Esophagus muscularis mucosa (tissue), 4 donors: ENCODE results near the gene GTF2H3. TPM values are rescaled to one million over a fixed set of nuclear protein-coding genes. Genes with fewer than 3 reads are reported as not detected.
"Not testable (repeated sequence)": the region's sequence is repeated elsewhere in the genome, so short reads cannot be mapped to it uniquely, and the experiment has no call there.

Experiments used
- DNase-seq: peaks from one replicate; pipeline ENCODE4 v3.0.0-alpha.2; 2017; ENCODE audit errors: extremely low spot score
- H3K27ac ChIP-seq, 4 donors: fragments of 200-600 bp; sonication (generic); replicated peaks in 1 of 4; 1 replicate in 3 of 4; 2 replicates in 1 of 4; pipeline ENCODE4 v1.5.1; 2016 to 2019; ENCODE audit warnings: mild to moderate bottlenecking in 1 of 4
- H3K27me3 ChIP-seq, 4 donors: fragments of 200-600 bp; sonication (generic); one replicate each; pipeline versions ENCODE4 v1.5.1 to v1.6.0; 2016 to 2019
- H3K36me3 ChIP-seq, 4 donors: fragments of 200-600 bp; sonication (generic); one replicate each; pipeline ENCODE4 v1.5.1; 2016 to 2019
- H3K4me1 ChIP-seq, 4 donors: fragments of 200-600 bp; sonication (generic); one replicate each; pipeline ENCODE4 v1.5.1; 2016 to 2019
- H3K4me3 ChIP-seq, 4 donors: fragments of 200-600 bp; sonication (generic); 1 replicate in 2 of 4; 2 replicates in 2 of 4; pipeline ENCODE4 v1.5.1; 2016 to 2019; ENCODE audit warnings: mild to moderate bottlenecking in 4 of 4, moderate library complexity in 1 of 4
- H3K9me3 ChIP-seq, 4 donors: fragments of 200-600 bp; sonication (generic); 1 replicate in 3 of 4; 2 replicates in 1 of 4; pipeline ENCODE4 v1.5.1; 2016 to 2019
- EP300 ChIP-seq: sonication (generic); formaldehyde crosslinking; IDR thresholded peaks from one replicate; pipeline ENCODE4 v1.6.1; 2017; ENCODE audit warnings: antibody characterized with exemption
- POLR2A ChIP-seq: fragments of 450-650 bp; IDR thresholded peaks from one replicate; pipeline ENCODE4 v1.6.1; 2017; ENCODE audit warnings: antibody characterized with exemption, moderate library complexity, mild to moderate bottlenecking, low read depth
- POLR2AphosphoS5 ChIP-seq, 2 donors: sonication (generic); formaldehyde crosslinking; IDR thresholded peaks; one replicate each; pipeline ENCODE4 v1.6.1; 2017; ENCODE audit warnings: antibody characterized with exemption in 2 of 2
- WGBS: methylation state at CpG from one replicate; pipeline ENCODE4 v1.1.5; 2018; 5-methylcytosine and 5-hydroxymethylcytosine counted together
- intact Hi-C: fragments of 100-400 bp; cut with DNase I; formaldehyde crosslinking; loops from one replicate; pipeline ENCODE4 v1.15.1; 2023
- total RNA-seq, 4 donors: library from RNA; depleted of rRNA; stranded (reverse); fragments of >200 nt; gene quantifications; one replicate each; pipeline versions ENCODE4 v1.1.0 to v1.2.1, GENCODE V29; 2016
- TF ChIP-seq, protein P1 (sequence below), 3 experiments: fragments of 200-600 bp in 2 of 3; fragments of 450-650 bp in 1 of 3; sonication (generic) in 2 of 3; IDR thresholded peaks; one replicate each; pipeline ENCODE4 v1.5.1; 2017 to 2019; ENCODE audit warnings: antibody characterized with exemption in 3 of 3, mild to moderate bottlenecking in 2 of 3, moderate library complexity in 1 of 3

Gene GTF2H3
- total RNA-seq, 4 donors from 2014 or later: 9.9 to 24.3 (median 18.7) TPM

DNA sequence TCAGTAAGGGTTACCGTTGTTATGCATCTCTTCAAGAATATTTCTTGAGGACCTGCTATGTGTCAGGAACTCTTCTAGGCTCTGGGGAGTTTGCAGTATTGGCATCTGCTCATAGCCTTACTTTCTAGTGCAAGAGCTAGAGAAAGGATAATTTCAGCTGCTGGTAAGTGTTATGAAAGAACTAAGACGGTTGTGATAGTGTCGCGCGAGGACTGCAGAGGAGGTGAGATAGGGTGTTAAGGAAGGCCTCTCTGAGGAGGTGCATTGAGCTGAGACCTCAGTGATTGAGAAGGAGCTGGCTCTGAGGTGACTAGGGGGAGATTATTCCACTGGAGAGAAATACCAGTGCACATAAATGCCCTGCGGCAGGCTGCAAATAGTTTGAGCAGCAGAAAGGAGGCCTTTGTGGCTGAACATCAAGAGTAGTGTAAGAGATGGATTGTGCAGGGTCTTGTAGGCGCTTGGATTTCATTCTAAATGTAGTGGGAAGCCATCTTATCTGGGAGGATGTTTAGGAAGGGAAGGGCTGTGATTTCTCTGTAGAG lies 30.9 kb upstream of the GTF2H3 start:
- TF ChIP-seq POLR2AphosphoS5 (IDR thresholded peaks at IDR 0.05) (no peak), EP300 (no peak), POLR2A (no peak)
- TF ChIP-seq, protein P1, sequence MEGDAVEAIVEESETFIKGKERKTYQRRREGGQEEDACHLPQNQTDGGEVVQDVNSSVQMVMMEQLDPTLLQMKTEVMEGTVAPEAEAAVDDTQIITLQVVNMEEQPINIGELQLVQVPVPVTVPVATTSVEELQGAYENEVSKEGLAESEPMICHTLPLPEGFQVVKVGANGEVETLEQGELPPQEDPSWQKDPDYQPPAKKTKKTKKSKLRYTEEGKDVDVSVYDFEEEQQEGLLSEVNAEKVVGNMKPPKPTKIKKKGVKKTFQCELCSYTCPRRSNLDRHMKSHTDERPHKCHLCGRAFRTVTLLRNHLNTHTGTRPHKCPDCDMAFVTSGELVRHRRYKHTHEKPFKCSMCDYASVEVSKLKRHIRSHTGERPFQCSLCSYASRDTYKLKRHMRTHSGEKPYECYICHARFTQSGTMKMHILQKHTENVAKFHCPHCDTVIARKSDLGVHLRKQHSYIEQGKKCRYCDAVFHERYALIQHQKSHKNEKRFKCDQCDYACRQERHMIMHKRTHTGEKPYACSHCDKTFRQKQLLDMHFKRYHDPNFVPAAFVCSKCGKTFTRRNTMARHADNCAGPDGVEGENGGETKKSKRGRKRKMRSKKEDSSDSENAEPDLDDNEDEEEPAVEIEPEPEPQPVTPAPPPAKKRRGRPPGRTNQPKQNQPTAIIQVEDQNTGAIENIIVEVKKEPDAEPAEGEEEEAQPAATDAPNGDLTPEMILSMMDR (IDR thresholded peaks at IDR 0.05): no peak
- no peak for DNase-seq
- H3K27me3 ChIP-seq: no peaks in the 10 kb centered on the region
- peak overlapping the region; percentile 78 to 91 (median 86) for H3K27ac ChIP-seq
- peaks cover 21 to 34% (median 30%) of the 10 kb centered on the region in 4 donors for H3K4me1 ChIP-seq
- intact Hi-C loops: no loop called here
- H3K9me3 ChIP-seq: no peaks in the 10 kb centered on the region
- H3K36me3 ChIP-seq: peaks cover 7 to 44% (median 40%) of the 10 kb centered on the region in 4 donors
- H3K4me3 ChIP-seq: peak overlapping the region; percentile 76 to 97 (median 90)
- WGBS: 15% methylated on average over 7 of the region's 7 CpGs

DNA sequence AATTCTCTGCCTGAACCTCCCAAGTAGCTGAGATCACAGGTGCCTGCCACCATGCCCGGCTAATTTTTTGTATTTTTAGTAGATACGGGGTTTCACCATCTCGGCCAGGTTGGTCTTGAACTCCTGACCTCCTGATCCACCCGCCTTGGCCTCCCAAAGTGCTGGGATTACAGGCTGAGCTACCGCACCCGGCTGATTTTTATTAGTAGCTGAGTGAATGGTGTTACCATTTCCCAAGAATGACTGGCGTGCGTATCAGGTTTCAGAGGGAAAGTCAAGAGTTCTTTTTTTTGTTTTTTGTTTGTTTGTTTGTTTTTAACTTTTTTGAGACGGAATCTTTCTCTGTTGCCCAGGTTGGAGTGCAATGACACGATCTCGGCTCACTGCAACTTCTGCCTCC lies 30.1 kb upstream of the GTF2H3 start:
- H3K27me3 ChIP-seq, H3K27ac ChIP-seq, H3K9me3 ChIP-seq, DNase-seq, H3K4me3 ChIP-seq, intact Hi-C loops: not testable (repeated sequence)
- WGBS: 88% methylated on average over 11 of the region's 11 CpGs
- peaks cover 21 to 34% (median 30%) of the 10 kb centered on the region in 4 donors for H3K4me1 ChIP-seq
- H3K36me3 ChIP-seq: peaks cover 13 to 44% (median 42%) of the 10 kb centered on the region in 4 donors

DNA sequence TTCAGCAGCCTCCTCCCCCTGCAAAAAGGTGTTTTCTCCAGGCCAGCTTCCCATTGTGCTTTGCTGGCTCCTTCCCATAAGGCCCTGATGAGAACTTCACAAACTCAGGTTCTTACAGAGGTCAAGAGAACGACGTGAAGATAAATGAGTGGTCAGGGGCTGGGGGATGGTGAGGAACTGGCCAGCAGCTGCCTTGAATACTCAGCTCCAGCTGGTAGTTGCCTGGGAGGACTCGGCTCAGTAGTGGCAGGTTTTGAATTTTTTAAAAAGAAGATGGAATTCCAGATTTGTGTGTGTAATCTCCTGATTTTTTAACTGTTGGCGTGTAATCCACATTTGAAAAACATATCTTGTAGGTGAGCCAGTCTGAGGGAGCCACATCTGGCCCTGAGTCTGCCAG lies 25.9 kb upstream of the GTF2H3 start:
- Histone ChIP-seq H3K27ac (no peak overlapping the region), H3K4me1 (peaks cover 8 to 19% (median 16%) of the 10 kb centered on the region in 4 donors), H3K27me3 (no peaks in the 10 kb centered on the region), H3K4me3 (no peak overlapping the region), H3K9me3 (no peaks in the 10 kb centered on the region), H3K36me3 (peaks cover 41 to 79% (median 79%) of the 10 kb centered on the region in 4 donors)
- intact Hi-C loops: no loop called here
- no peak for TF ChIP-seq POLR2A
- TF ChIP-seq, protein P1 (IDR thresholded peaks at IDR 0.05): no peak
- no peak for TF ChIP-seq POLR2AphosphoS5 (IDR thresholded peaks at IDR 0.05)
- no peak for TF ChIP-seq EP300
- WGBS: 70% methylated on average over 4 of the region's 4 CpGs
- DNase-seq: no peak

DNA sequence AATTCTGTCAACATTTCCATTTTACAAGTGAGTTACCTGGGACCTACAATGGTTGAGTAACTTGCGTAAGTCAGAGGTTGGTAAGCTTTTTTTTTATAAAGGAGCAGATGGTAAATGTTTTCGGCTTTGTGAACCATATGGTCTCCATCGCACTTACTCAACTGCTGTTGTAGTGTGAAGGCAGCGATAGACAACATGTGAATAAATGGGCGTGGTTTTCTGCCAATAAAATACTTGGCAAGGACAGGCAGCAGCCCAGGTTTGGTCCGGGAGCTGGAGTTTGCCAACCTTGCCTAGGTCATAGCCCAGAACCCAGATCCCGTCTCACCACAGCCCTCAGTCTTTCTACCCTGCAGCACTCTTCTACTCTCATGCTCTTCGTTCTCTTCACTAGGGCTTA lies 25.4 kb upstream of the GTF2H3 start:
- no peak for DNase-seq
- intact Hi-C loops: no loop called here
- H3K9me3 ChIP-seq: no peaks in the 10 kb centered on the region
- WGBS: 88% methylated on average over 8 of the region's 8 CpGs
- no peak overlapping the region for H3K4me3 ChIP-seq
- TF ChIP-seq EP300 (no peak), POLR2AphosphoS5 (IDR thresholded peaks at IDR 0.05) (no peak), POLR2A (no peak)
- TF ChIP-seq, protein P1 (IDR thresholded peaks at IDR 0.05): no peak
- peaks cover 4 to 14% (median 12%) of the 10 kb centered on the region in 4 donors for H3K4me1 ChIP-seq
- no peaks in the 10 kb centered on the region for H3K27me3 ChIP-seq
- peaks cover 45 to 84% (median 83%) of the 10 kb centered on the region in 4 donors for H3K36me3 ChIP-seq
- H3K27ac ChIP-seq: no peak overlapping the region

DNA sequence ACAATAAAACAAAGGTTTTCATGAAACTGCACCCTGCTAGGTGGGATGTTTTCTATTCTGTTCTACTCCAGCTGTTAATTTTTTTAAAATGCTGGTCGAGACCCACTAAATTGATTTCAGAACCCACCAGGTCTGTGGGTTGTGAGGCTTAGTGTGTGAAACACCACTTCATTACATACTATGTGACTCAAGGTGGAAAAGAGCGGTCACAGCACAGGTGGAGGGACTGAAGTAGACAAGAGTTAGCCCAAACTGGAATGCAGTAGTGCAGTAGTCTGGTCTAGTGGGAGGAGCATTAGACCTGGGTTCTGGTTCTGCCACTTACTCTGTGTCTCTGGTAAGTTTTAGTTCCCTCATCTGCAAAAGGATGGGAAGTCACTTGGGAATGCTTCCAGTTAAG lies 19.5 kb upstream of the GTF2H3 start:
- WGBS: 94% methylated on average over 2 of the region's 2 CpGs
- peaks cover 65 to 100% (median 93%) of the 10 kb centered on the region in 4 donors for H3K36me3 ChIP-seq
- DNase-seq: no peak
- intact Hi-C loops: no loop called here
- H3K4me3 ChIP-seq: no peak overlapping the region
- no peaks in the 10 kb centered on the region for H3K9me3 ChIP-seq
- no peaks in the 10 kb centered on the region for H3K27me3 ChIP-seq
- no peak for TF ChIP-seq EP300
- TF ChIP-seq POLR2AphosphoS5 (IDR thresholded peaks at IDR 0.05): no peak
- TF ChIP-seq, protein P1 (IDR thresholded peaks at IDR 0.05): no peak
- no peak for TF ChIP-seq POLR2A
- H3K27ac ChIP-seq: no peak overlapping the region
- peaks cover 0 to 5% (median 2%) of the 10 kb centered on the region in 4 donors for H3K4me1 ChIP-seq
